Breast epithelium (tissue), 4 donors: ENCODE data around the gene ZNF668. TPM values are rescaled to one million over a fixed set of nuclear protein-coding genes. Genes with fewer than 3 reads are reported as not detected.

Source experiments
- DNase-seq, 2 donors: peaks; one replicate each; pipeline ENCODE4 v3.0.0-alpha.2; 2019; ENCODE audit warnings: low spot score in 2 of 2
- H3K27ac ChIP-seq, 2 donors: fragments of 200-600 bp; sonication (generic) in 1 of 2; one replicate each; pipeline ENCODE4 v1.5.1; 2016 to 2019; ENCODE audit warnings: mild to moderate bottlenecking in 1 of 2
- H3K27me3 ChIP-seq, 2 donors: fragments of 200-600 bp; sonication (generic) in 1 of 2; one replicate each; pipeline versions ENCODE4 v1.5.1 to v1.6.0; 2017 to 2019; ENCODE audit warnings: control low read depth in 1 of 2, mild to moderate bottlenecking in 1 of 2
- H3K36me3 ChIP-seq: fragments of 200-600 bp; one replicate; pipeline ENCODE4 v1.5.1; 2019
- H3K4me1 ChIP-seq, 2 donors: fragments of 200-600 bp; sonication (generic); one replicate each; pipeline ENCODE4 v1.5.1; 2016 to 2019; ENCODE audit warnings: control low read depth in 1 of 2
- H3K4me3 ChIP-seq, 3 donors: fragments of 200-600 bp; sonication (generic); 1 replicate in 2 of 3; 2 replicates in 1 of 3; pipeline ENCODE4 v1.5.1; 2016 to 2019; ENCODE audit warnings: mild to moderate bottlenecking in 3 of 3, moderate library complexity in 2 of 3
- H3K9me3 ChIP-seq, 2 donors: fragments of 200-600 bp; sonication (generic) in 1 of 2; one replicate each; pipeline ENCODE4 v1.5.1; 2016 to 2019; ENCODE audit warnings: control low read depth in 1 of 2
- CTCF ChIP-seq, 3 donors: fragments of 450-650 bp; IDR thresholded peaks; one replicate each; pipeline ENCODE4 v1.5.1; 2016 to 2017; ENCODE audit warnings: antibody characterized with exemption in 3 of 3, mild to moderate bottlenecking in 3 of 3, moderate library complexity in 3 of 3
- POLR2A ChIP-seq: fragments of 450-650 bp; IDR thresholded peaks from one replicate; pipeline ENCODE4 v1.6.1; 2016; ENCODE audit warnings: antibody characterized with exemption, mild to moderate bottlenecking, moderate library complexity
- POLR2AphosphoS5 ChIP-seq, 3 donors: sonication (generic); formaldehyde crosslinking; IDR thresholded peaks; one replicate each; pipeline ENCODE4 v1.6.1; 2017; ENCODE audit warnings: antibody characterized with exemption in 3 of 3
- intact Hi-C: fragments of 100-400 bp; cut with DNase I; formaldehyde crosslinking; loops from one replicate; pipeline ENCODE4 v1.15.1; 2023; ENCODE audit warnings: low total_unique reads
- total RNA-seq, 3 donors: library from RNA; depleted of rRNA; stranded (reverse); fragments of >200 nt; gene quantifications; one replicate each; pipeline ENCODE4 v1.1.0, GENCODE V29; 2016

Gene ZNF668
- total RNA-seq, 3 donors from 2014 or later = 6.7 to 8.9 (median 8.8) TPM

GRCh38 chr16:31032736-31033708, 41.0 kb downstream of the ZNF668 start, which contains the start of gene STX4:
TSS of gene STX4 (plus strand) at chr16:31033558. CDS start at chr16:31033806, 248 bp downstream.
- H3K27ac ChIP-seq = peak within 1 kb of the TSS; percentile 93 to 99
- TF ChIP-seq POLR2AphosphoS5 (IDR thresholded peaks at IDR 0.05) (peak; percentile 95 to 98 (median 95)), CTCF (IDR thresholded peaks at IDR 0.05) (peak in 2 of 3 donors; percentile 8 to 18), POLR2A (peak; percentile 36)
- H3K36me3 ChIP-seq = no peaks in the 10 kb centered on the region
- DNase-seq = peak; percentile 97
- H3K4me3 ChIP-seq = peak within 1 kb of the TSS; percentile 84 to 97 (median 93)
- no peaks in the 10 kb centered on the region for H3K27me3 ChIP-seq
- intact Hi-C loops = loop anchor here (10.0 kb wide), 2 partner anchors 88 to 1728 kb away; partner anchors contain the start of gene ORAI3
- H3K9me3 ChIP-seq = no peaks in the 10 kb centered on the region
- peaks cover 0 to 5% of the 10 kb centered on the region in 2 donors for H3K4me1 ChIP-seq

- DNase-seq = no peak
- no peaks in the 10 kb centered on the region for H3K27me3 ChIP-seq
- H3K4me1 ChIP-seq = peaks cover 0 to 5% of the 10 kb centered on the region in 2 donors
- intact Hi-C loops = loop anchor here (10.0 kb wide), 2 partner anchors 86 to 1726 kb away; partner anchors contain the start of gene ORAI3
- no peaks in the 10 kb centered on the region for H3K9me3 ChIP-seq
- peak overlapping the region in 1 of 2 donors; percentile 99 for H3K27ac ChIP-seq
- no peak for TF ChIP-seq POLR2AphosphoS5 (IDR thresholded peaks at IDR 0.05)
- no peak for TF ChIP-seq CTCF (IDR thresholded peaks at IDR 0.05)
- no peak for TF ChIP-seq POLR2A
- no peak overlapping the region for H3K4me3 ChIP-seq
- H3K36me3 ChIP-seq = no peaks in the 10 kb centered on the region
These were observed 42.8 kb downstream of the ZNF668 start for GRCh38 chr16:31031276-31031675.

- TF ChIP-seq POLR2AphosphoS5 (IDR thresholded peaks at IDR 0.05) = no peak
- no peak for TF ChIP-seq CTCF (IDR thresholded peaks at IDR 0.05)
- no peak for TF ChIP-seq POLR2A
- no peak for DNase-seq
- Histone ChIP-seq H3K36me3 (no peaks in the 10 kb centered on the region), H3K27ac (no peak overlapping the region), H3K4me3 (no peak overlapping the region), H3K27me3 (no peaks in the 10 kb centered on the region), H3K9me3 (no peaks in the 10 kb centered on the region), H3K4me1 (peaks cover 0 to 1% of the 10 kb centered on the region in 2 donors)
- intact Hi-C loops = no loop called here
These were observed 44.8 kb downstream of the ZNF668 start for GRCh38 chr16:31029272-31029671.

GRCh38 chr16:31025339-31025738, 48.7 kb downstream of the ZNF668 start:
- Histone ChIP-seq H3K4me3 (no peak overlapping the region), H3K36me3 (no peaks in the 10 kb centered on the region), H3K9me3 (no peaks in the 10 kb centered on the region), H3K27ac (peak overlapping the region in 1 of 2 donors; percentile 19), H3K4me1 (no peaks in the 10 kb centered on the region), H3K27me3 (no peaks in the 10 kb centered on the region)
- intact Hi-C loops = no loop called here
- DNase-seq = no peak
- TF ChIP-seq POLR2A (no peak), POLR2AphosphoS5 (IDR thresholded peaks at IDR 0.05) (no peak), CTCF (IDR thresholded peaks at IDR 0.05) (no peak)
